T-helper 1 cell treated with Interleukin-12 subunit alpha and Interleukin-12 subunit beta and Interleukin-4 antibody, amounts not matched to agents 30 μg/mL and 1 μg/mL, for 36 hours (primary cell): Measurements from ENCODE around the gene DOC2A.
A peak's percentile ranks its signal among the peaks of the same experiment; 100 is the strongest.
"Not testable (repeated sequence)": the region's sequence is repeated elsewhere in the genome, so short reads cannot be mapped to it uniquely, and the experiment has no call there.

Source experiments
- H3K27ac Mint-ChIP-seq: one replicate; pipeline ENCODE4 v1.8.0; 2021; ENCODE audit warnings: mild to moderate bottlenecking, mixed read lengths
- H3K27me3 Mint-ChIP-seq: one replicate; pipeline ENCODE4 v1.8.0; 2021; ENCODE audit warnings: low read depth, mixed read lengths
- H3K36me3 Mint-ChIP-seq: one replicate; pipeline ENCODE4 v1.8.0; 2021; ENCODE audit warnings: low read depth, mixed read lengths
- H3K4me1 Mint-ChIP-seq: one replicate; pipeline ENCODE4 v1.8.0; 2021; ENCODE audit warnings: low read depth, mixed read lengths
- H3K4me3 Mint-ChIP-seq: one replicate; pipeline ENCODE4 v1.8.0; 2021; ENCODE audit warnings: mild to moderate bottlenecking, moderate library complexity, mixed read lengths
- H3K9me3 Mint-ChIP-seq: one replicate; pipeline ENCODE4 v1.8.0; 2021; ENCODE audit warnings: mixed read lengths

The DOC2A gene

GRCh38 chr16:29962344-29962994, 48.4 kb downstream of the DOC2A start:
- Mint-ChIP-seq H3K4me1 (peaks cover 17% of the 10 kb centered on the region), H3K27ac (peak overlapping the region; percentile 85), H3K36me3 (peaks cover 5% of the 10 kb centered on the region)

GRCh38 chr16:29961479-29962343, 49.1 kb downstream of the DOC2A start, which contains the start of gene TMEM219:
TSS of gene TMEM219 (plus strand) at chr16:29962079. CDS start at chr16:29963144, 1,065 bp downstream.
- Mint-ChIP-seq H3K4me3 (peak within 1 kb of the TSS; percentile 86), H3K27ac (peak within 1 kb of the TSS; percentile 85), H3K9me3 (no peaks in the 10 kb centered on the region), H3K27me3 (no peaks in the 10 kb centered on the region), H3K4me1 (peaks cover 17% of the 10 kb centered on the region), H3K36me3 (peaks cover 5% of the 10 kb centered on the region)

More at GRCh38 chr16:29962344-29962994, 48.4 kb downstream of the DOC2A start:
- Mint-ChIP-seq H3K27me3 (no peaks in the 10 kb centered on the region), H3K4me3 (peak overlapping the region; percentile 86), H3K9me3 (no peaks in the 10 kb centered on the region)

- Mint-ChIP-seq H3K27me3 (no peaks in the 10 kb centered on the region), H3K4me1 (peaks cover 17% of the 10 kb centered on the region), H3K4me3 (peak overlapping the region; percentile 81), H3K36me3 (peaks cover 5% of the 10 kb centered on the region), H3K27ac (peak overlapping the region; percentile 81), H3K9me3 (no peaks in the 10 kb centered on the region)
Observed at GRCh38 chr16:29961127-29961478, 49.7 kb downstream of the DOC2A start.

GRCh38 chr16:29959821-29960220, 51.0 kb downstream of the DOC2A start:
- H3K27ac Mint-ChIP-seq, H3K27me3 Mint-ChIP-seq, H3K9me3 Mint-ChIP-seq, H3K36me3 Mint-ChIP-seq: not testable (repeated sequence)
- peaks cover 17% of the 10 kb centered on the region for H3K4me1 Mint-ChIP-seq
- H3K4me3 Mint-ChIP-seq = peak overlapping the region; percentile 9

GRCh38 chr16:29959293-29959692, 51.5 kb downstream of the DOC2A start:
- peaks cover 17% of the 10 kb centered on the region for H3K4me1 Mint-ChIP-seq
- H3K27me3 Mint-ChIP-seq = peaks cover 6% of the 10 kb centered on the region
- no peak overlapping the region for H3K27ac Mint-ChIP-seq
- no peaks in the 10 kb centered on the region for H3K9me3 Mint-ChIP-seq
- peaks cover 2% of the 10 kb centered on the region for H3K36me3 Mint-ChIP-seq
- H3K4me3 Mint-ChIP-seq = no peak overlapping the region

- no peak overlapping the region for H3K4me3 Mint-ChIP-seq
- H3K27me3 Mint-ChIP-seq = peaks cover 6% of the 10 kb centered on the region
- H3K36me3 Mint-ChIP-seq = peaks cover 2% of the 10 kb centered on the region
- H3K9me3 Mint-ChIP-seq = no peaks in the 10 kb centered on the region
- peaks cover 17% of the 10 kb centered on the region for H3K4me1 Mint-ChIP-seq
- H3K27ac Mint-ChIP-seq = no peak overlapping the region
Observed at GRCh38 chr16:29958756-29959155, 52.1 kb downstream of the DOC2A start.
